GM23338 (cell line): ENCODE measurements around the gene TRAF2. TPM values are rescaled to one million over a fixed set of nuclear protein-coding genes. Genes with fewer than 3 reads are reported as not detected.
A peak's percentile ranks its signal among the peaks of the same experiment; 100 is the strongest.

Experiments used
- ATAC-seq: fragments of 200-7000 bp; cut with Tn5 transposase; 3 replicates; pipeline ENCODE4 v1.9.1; 2020
- DNase-seq: peaks from one replicate; pipeline ENCODE4 v3.0.0-alpha.2; 2015; ENCODE audit warnings: low spot score
- H2AFZ ChIP-seq: fragments of 200-600 bp; sonication (generic); 2 replicates; pipeline ENCODE4 v1.8.0; 2016; ENCODE audit warnings: antibody characterized with exemption, mild to moderate bottlenecking, moderate library complexity
- H3F3A ChIP-seq: fragments of 200-600 bp; sonication (generic); replicated peaks from 2 replicates; pipeline ENCODE4 v1.8.0; 2017; ENCODE audit warnings: antibody characterized with exemption, mixed run types, low read depth
- H3K27ac ChIP-seq: fragments of 200-600 bp; sonication (generic); 2 replicates; pipeline ENCODE4 v1.6.1; 2016; ENCODE audit warnings: low read depth
- H3K27me3 ChIP-seq: fragments of 200-600 bp; sonication (generic); 2 replicates; pipeline ENCODE4 v1.8.0; 2016; ENCODE audit warnings: mild to moderate bottlenecking, mixed run types, moderate library complexity; ENCODE audit not compliant: insufficient read depth
- H3K36me3 ChIP-seq: fragments of 200-600 bp; sonication (generic); 2 replicates; pipeline ENCODE4 v1.8.0; 2016; ENCODE audit warnings: mild to moderate bottlenecking; ENCODE audit not compliant: insufficient read depth
- H3K4me1 ChIP-seq: fragments of 200-600 bp; sonication (generic); 2 replicates; pipeline ENCODE4 v1.8.0; 2016; ENCODE audit warnings: mild to moderate bottlenecking, moderate library complexity; ENCODE audit not compliant: insufficient read depth
- H3K4me2 ChIP-seq: fragments of 200-600 bp; sonication (generic); 2 replicates; pipeline ENCODE4 v1.7.1; 2017; ENCODE audit warnings: mixed run types
- H3K4me3 ChIP-seq: fragments of 200-600 bp; sonication (generic); 2 replicates; pipeline ENCODE4 v1.6.1; 2016; ENCODE audit warnings: mixed run types
- H3K79me2 ChIP-seq: fragments of 200-600 bp; sonication (generic); replicated peaks from 2 replicates; pipeline ENCODE4 v1.8.0; 2017; ENCODE audit warnings: mild to moderate bottlenecking; ENCODE audit not compliant: insufficient read depth
- H3K9me2 ChIP-seq: fragments of 200-600 bp; sonication (generic); 2 replicates; pipeline ENCODE4 v1.8.0; 2017; ENCODE audit not compliant: insufficient read depth
- H4K20me1 ChIP-seq: fragments of 200-600 bp; sonication (generic); replicated peaks from 2 replicates; pipeline ENCODE4 v1.8.0; 2017; ENCODE audit warnings: mild to moderate bottlenecking; ENCODE audit not compliant: insufficient read depth
- H3K27ac Mint-ChIP-seq: 2 replicates; pipeline ENCODE4 v1.8.0; 2020; ENCODE audit warnings: inconsistent platforms, mild to moderate bottlenecking, moderate library complexity, mixed read lengths
- H3K27me3 Mint-ChIP-seq: 3 replicates; pipeline ENCODE4 v1.8.0; 2022; ENCODE audit warnings: low read depth, mild to moderate bottlenecking, moderate library complexity, mixed read lengths, inconsistent platforms; ENCODE audit not compliant: insufficient read depth, poor library complexity
- H3K36me3 Mint-ChIP-seq: 3 replicates; pipeline ENCODE4 v1.8.0; 2021; ENCODE audit warnings: low read depth, mild to moderate bottlenecking, inconsistent platforms, moderate library complexity, mixed read lengths
- H3K4me1 Mint-ChIP-seq: 3 replicates; pipeline ENCODE4 v1.8.0; 2020; ENCODE audit warnings: mild to moderate bottlenecking, inconsistent platforms, mixed read lengths
- H3K4me3 Mint-ChIP-seq: 3 replicates; pipeline ENCODE4 v1.8.0; 2021; ENCODE audit warnings: moderate library complexity, mild to moderate bottlenecking, inconsistent platforms, mixed read lengths
- H3K9me3 Mint-ChIP-seq: 3 replicates; pipeline ENCODE4 v1.8.0; 2020; ENCODE audit warnings: moderate library complexity, mild to moderate bottlenecking, inconsistent platforms, mixed read lengths
- CREB1 ChIP-seq: fragments of 250-450 bp; sonication (Bioruptor Pico); IDR thresholded peaks from 2 replicates; pipeline ENCODE4 v1.5.0; 2020; ENCODE audit warnings: low read depth, mild to moderate bottlenecking, moderate library complexity
- EZH2phosphoT487 ChIP-seq: fragments of 200-600 bp; sonication (generic); IDR thresholded peaks from one replicate; pipeline ENCODE4 v1.8.1; 2018; ENCODE audit warnings: antibody characterized with exemption; ENCODE audit not compliant: unreplicated experiment
- NANOG ChIP-seq: IDR thresholded peaks from 2 replicates; pipeline ENCODE4 v1.6.1; 2016; ENCODE audit warnings: antibody characterized with exemption, borderline replicate concordance
- POLR2AphosphoS5 ChIP-seq: IDR thresholded peaks from 2 replicates; pipeline ENCODE4 v1.6.1; 2016; ENCODE audit warnings: antibody characterized with exemption, low read depth
- polyA plus RNA-seq: library from polyadenylated mRNA; unstranded; fragments of >200 nt; fragmentation: Nextera tagmentation; extraction: Ambion mirVana; gene quantifications from 2 replicates; pipeline ENCODE4 v1.2.1, GENCODE V29; 2016
- total RNA-seq: library from RNA; depleted of rRNA; stranded (reverse); fragments of >200 nt; shearing (Covaris generic); gene quantifications from 2 replicates; pipeline ENCODE4 v1.2.3, GENCODE V29; 2014
- TF ChIP-seq, protein P1 (sequence below), 2 experiments: fragments of 200-600 bp in 1 of 2; sonication (generic) in 1 of 2; conservative IDR thresholded peaks; 2 replicates each; pipeline versions ENCODE4 v1.5.1 to v1.6.1; 2016 to 2017; ENCODE audit warnings: antibody characterized with exemption in 2 of 2, low read depth in 2 of 2, mild to moderate bottlenecking in 2 of 2, moderate library complexity in 1 of 2

The TRAF2 gene
- total and polyA plus RNA-seq, 2 experiments from 2014 or later, result 25.4 to 39.9 TPM

- no peak for TF ChIP-seq EZH2phosphoT487
- TF ChIP-seq, protein P1, sequence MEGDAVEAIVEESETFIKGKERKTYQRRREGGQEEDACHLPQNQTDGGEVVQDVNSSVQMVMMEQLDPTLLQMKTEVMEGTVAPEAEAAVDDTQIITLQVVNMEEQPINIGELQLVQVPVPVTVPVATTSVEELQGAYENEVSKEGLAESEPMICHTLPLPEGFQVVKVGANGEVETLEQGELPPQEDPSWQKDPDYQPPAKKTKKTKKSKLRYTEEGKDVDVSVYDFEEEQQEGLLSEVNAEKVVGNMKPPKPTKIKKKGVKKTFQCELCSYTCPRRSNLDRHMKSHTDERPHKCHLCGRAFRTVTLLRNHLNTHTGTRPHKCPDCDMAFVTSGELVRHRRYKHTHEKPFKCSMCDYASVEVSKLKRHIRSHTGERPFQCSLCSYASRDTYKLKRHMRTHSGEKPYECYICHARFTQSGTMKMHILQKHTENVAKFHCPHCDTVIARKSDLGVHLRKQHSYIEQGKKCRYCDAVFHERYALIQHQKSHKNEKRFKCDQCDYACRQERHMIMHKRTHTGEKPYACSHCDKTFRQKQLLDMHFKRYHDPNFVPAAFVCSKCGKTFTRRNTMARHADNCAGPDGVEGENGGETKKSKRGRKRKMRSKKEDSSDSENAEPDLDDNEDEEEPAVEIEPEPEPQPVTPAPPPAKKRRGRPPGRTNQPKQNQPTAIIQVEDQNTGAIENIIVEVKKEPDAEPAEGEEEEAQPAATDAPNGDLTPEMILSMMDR (conservative IDR thresholded peaks at IDR 0.05; ENCODE audit: low read depth in 2 of 2), result no peak
- ATAC-seq (no peak), DNase-seq (no peak)
- Histone ChIP-seq H3F3A (0 out of 2 replicates have a peak, but pooled peaks cover 5% of the 10 kb centered on the region), H3K27ac (no peak overlapping the region), H2AFZ (no peak overlapping the region), H3K4me1 (peaks cover 9% of the 10 kb centered on the region; the same call in 1 of the 2 replicates), H3K27me3 (peaks cover 13% of the 10 kb centered on the region), H3K36me3 (no peaks in the 10 kb centered on the region; the same call in 1 of the 2 replicates), H3K9me2 (no peaks in the 10 kb centered on the region), H3K4me3 (peak overlapping the region; percentile 88), H3K4me2 (peak overlapping the region; percentile 89), H4K20me1 (0 out of 2 replicates have a peak, but pooled peaks cover 3% of the 10 kb centered on the region), H3K79me2 (no peaks in the 10 kb centered on the region)
- H3K36me3 Mint-ChIP-seq, result peaks cover 2% of the 10 kb centered on the region; the same call in 2 of the 3 replicates
- peaks cover 9% of the 10 kb centered on the region; the same call in 2 of the 3 replicates for H3K4me1 Mint-ChIP-seq
- no peaks in the 10 kb centered on the region for H3K9me3 Mint-ChIP-seq
- no peak overlapping the region for H3K27ac Mint-ChIP-seq
- peak overlapping the region; percentile 93; the same call in 2 of the 3 replicates for H3K4me3 Mint-ChIP-seq
- H3K27me3 Mint-ChIP-seq, result peaks cover 38% of the 10 kb centered on the region
Measured at GRCh38 chr9:136846376-136847087, 39.8 kb upstream of the TRAF2 start.

- Mint-ChIP-seq H3K36me3 (peaks cover 2% of the 10 kb centered on the region; the same call in 2 of the 3 replicates), H3K4me1 (peaks cover 4% of the 10 kb centered on the region; the same call in 2 of the 3 replicates), H3K27ac (0 out of 2 replicates have a peak overlapping the region, but pooled peaks have one; percentile 40), H3K27me3 (peaks cover 36% of the 10 kb centered on the region), H3K9me3 (no peaks in the 10 kb centered on the region), H3K4me3 (peak overlapping the region; percentile 93)
- no peaks in the 10 kb centered on the region; the same call in 1 of the 2 replicates for H3K36me3 ChIP-seq
- 0 out of 2 replicates have a peak, but pooled peaks cover 5% of the 10 kb centered on the region for H3F3A ChIP-seq
- H3K4me1 ChIP-seq, result peaks cover 4% of the 10 kb centered on the region; the same call in 1 of the 2 replicates
- peak overlapping the region; percentile 88 for H3K4me3 ChIP-seq
- H3K4me2 ChIP-seq, result peak overlapping the region; percentile 89
- peak; percentile 80 for TF ChIP-seq POLR2AphosphoS5
- no peak for TF ChIP-seq NANOG
- H4K20me1 ChIP-seq, result 0 out of 2 replicates have a peak, but pooled peaks cover 3% of the 10 kb centered on the region
- peak; percentile 92 for DNase-seq
- no peaks in the 10 kb centered on the region for H3K79me2 ChIP-seq
- H3K9me2 ChIP-seq, result no peaks in the 10 kb centered on the region
- peak; percentile 16 for ATAC-seq
- H3K27me3 ChIP-seq, result peaks cover 13% of the 10 kb centered on the region
- no peak overlapping the region for H3K27ac ChIP-seq
- H2AFZ ChIP-seq, result no peak overlapping the region
Measured at GRCh38 chr9:136847088-136847825, 39.1 kb upstream of the TRAF2 start.

DNA sequence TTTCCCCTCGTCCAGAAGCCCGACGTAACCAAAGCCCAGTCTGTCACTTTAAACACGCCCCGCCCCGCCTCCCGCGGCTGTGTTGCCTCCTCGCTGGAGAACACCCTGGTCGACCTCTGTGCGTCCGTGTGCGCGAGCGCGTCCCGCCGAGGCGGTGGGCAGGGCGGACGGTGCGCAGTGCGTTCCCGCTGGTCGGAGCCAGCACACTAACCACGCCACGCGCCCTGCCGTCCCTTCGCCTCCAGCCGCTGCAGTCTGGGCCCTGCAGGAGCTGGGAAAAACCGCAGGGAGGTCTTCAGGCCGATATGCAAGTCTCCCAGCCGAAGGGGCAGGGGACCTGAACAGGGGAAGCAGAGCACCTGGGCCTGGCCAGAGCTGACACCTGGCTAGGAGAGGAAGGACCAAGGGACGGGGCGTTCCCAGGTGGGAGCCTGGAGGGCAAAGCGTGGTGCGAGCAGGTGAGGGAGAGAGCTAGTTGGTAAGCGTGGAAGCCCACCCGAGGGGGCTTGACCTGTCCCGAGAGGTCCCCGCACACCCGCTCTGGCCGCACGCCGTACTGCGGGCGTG, 38.4 kb upstream of the TRAF2 start:
- Histone ChIP-seq H3F3A (0 out of 2 replicates have a peak, but pooled peaks cover 5% of the 10 kb centered on the region), H3K27ac (no peak overlapping the region), H3K79me2 (no peaks in the 10 kb centered on the region), H3K36me3 (no peaks in the 10 kb centered on the region; the same call in 1 of the 2 replicates), H3K4me2 (peak overlapping the region; percentile 89), H3K27me3 (peaks cover 13% of the 10 kb centered on the region), H3K4me3 (peak overlapping the region; percentile 88), H3K4me1 (peaks cover 4% of the 10 kb centered on the region; the same call in 1 of the 2 replicates), H2AFZ (no peak overlapping the region), H4K20me1 (0 out of 2 replicates have a peak, but pooled peaks cover 3% of the 10 kb centered on the region), H3K9me2 (no peaks in the 10 kb centered on the region)
- Mint-ChIP-seq H3K27me3 (peaks cover 34% of the 10 kb centered on the region), H3K27ac (peak overlapping the region; percentile 88), H3K4me1 (peaks cover 4% of the 10 kb centered on the region; the same call in 1 of the 3 replicates), H3K36me3 (peaks cover 2% of the 10 kb centered on the region; the same call in 2 of the 3 replicates), H3K9me3 (no peaks in the 10 kb centered on the region), H3K4me3 (peak overlapping the region; percentile 93)
- DNase-seq (peak; percentile 86), ATAC-seq (peak; percentile 5)
- no peak for TF ChIP-seq CREB1 (CRISPR knock-in tag)
